Left lobe of liver (tissue), 2 donors: ENCODE measurements around the gene MNT. TPM values are rescaled to one million over a fixed set of nuclear protein-coding genes. Genes with fewer than 3 reads are reported as not detected.

Experiments
- ATAC-seq: fragments of 200-7000 bp; cut with Tn5 transposase; one replicate; pipeline ENCODE4 v1.9.1; 2020; ENCODE audit warnings: mild to moderate bottlenecking, moderate library complexity
- DNase-seq: peaks from one replicate; pipeline ENCODE4 v3.0.0-alpha.2; 2020; ENCODE audit warnings: low spot score
- total RNA-seq: library from RNA; stranded (reverse); gene quantifications from one replicate; pipeline ENCODE4 v1.2.1, GENCODE V29; 2021
- donor health status: DM: no; HTN: no; CAD: no; lungs with moderate emphysema.
- donor health status: DM: no; HTN: yes; CAD: no.

Gene MNT
- total RNA-seq, 1 donor from 2014 or later = 8.6 TPM

GRCh38 chr17:2384439-2385127, 16.3 kb downstream of the MNT start:
- ATAC-seq = no peak

GRCh38 chr17:2383628-2384167, 17.2 kb downstream of the MNT start:
- DNase-seq (no peak), ATAC-seq (peak; percentile 68)

More at GRCh38 chr17:2384439-2385127, 16.3 kb downstream of the MNT start:
- DNase-seq = no peak

- DNase-seq = no peak
Observed at GRCh38 chr17:2380950-2381649, 19.8 kb downstream of the MNT start.

GRCh38 chr17:2380226-2380922, 20.5 kb downstream of the MNT start:
- DNase-seq (no peak), ATAC-seq (no peak)

More at GRCh38 chr17:2380950-2381649, 19.8 kb downstream of the MNT start:
- no peak for ATAC-seq

- ATAC-seq (no peak), DNase-seq (no peak)
Observed at GRCh38 chr17:2379489-2380225, 21.2 kb downstream of the MNT start.

GRCh38 chr17:2378905-2379304, 22.0 kb downstream of the MNT start:
- ATAC-seq (no peak), DNase-seq (no peak)

- DNase-seq = no peak
- ATAC-seq = no peak
Observed at GRCh38 chr17:2377659-2378058, 23.2 kb downstream of the MNT start.

GRCh38 chr17:2376107-2376506, 24.8 kb downstream of the MNT start:
- no peak for ATAC-seq
- DNase-seq = no peak

- DNase-seq (no peak), ATAC-seq (no peak)
Observed at GRCh38 chr17:2375406-2375805, 25.5 kb downstream of the MNT start.

- no peak for DNase-seq
- no peak for ATAC-seq
Observed at GRCh38 chr17:2374549-2375285, 26.1 kb downstream of the MNT start.

GRCh38 chr17:2373179-2373578, 27.7 kb downstream of the MNT start:
- DNase-seq (no peak), ATAC-seq (no peak)

GRCh38 chr17:2372681-2373080, 28.2 kb downstream of the MNT start:
- DNase-seq = no peak
- ATAC-seq = no peak

GRCh38 chr17:2372180-2372579, 28.7 kb downstream of the MNT start:
- ATAC-seq = no peak
- no peak for DNase-seq

- ATAC-seq (no peak), DNase-seq (no peak)
Observed at GRCh38 chr17:2371183-2372130, 29.4 kb downstream of the MNT start.

- ATAC-seq (no peak), DNase-seq (no peak)
Observed at GRCh38 chr17:2370211-2370589, 30.7 kb downstream of the MNT start.

- no peak for ATAC-seq
- no peak for DNase-seq
Observed at GRCh38 chr17:2369551-2370210, 31.2 kb downstream of the MNT start.

GRCh38 chr17:2369039-2369438, 31.8 kb downstream of the MNT start:
- DNase-seq = no peak
- ATAC-seq = no peak

GRCh38 chr17:2368359-2368758, 32.5 kb downstream of the MNT start:
- DNase-seq = no peak
- no peak for ATAC-seq
